Panc1 (cell line): ENCODE results near the gene CCDC86.

ENCODE experiments used
- SIN3A ChIP-seq: IDR thresholded peaks from 2 replicates; pipeline ENCODE4 v1.6.1; 2012; ENCODE audit warnings: low read depth, mild to moderate bottlenecking, low read length, moderate library complexity, borderline replicate concordance; ENCODE audit not compliant: insufficient read depth
- TF ChIP-seq, protein P1 (sequence below): fragments of 450-650 bp; IDR thresholded peaks from 2 replicates; pipeline ENCODE4 v1.5.1; 2017; ENCODE audit warnings: mild to moderate bottlenecking

DNA sequence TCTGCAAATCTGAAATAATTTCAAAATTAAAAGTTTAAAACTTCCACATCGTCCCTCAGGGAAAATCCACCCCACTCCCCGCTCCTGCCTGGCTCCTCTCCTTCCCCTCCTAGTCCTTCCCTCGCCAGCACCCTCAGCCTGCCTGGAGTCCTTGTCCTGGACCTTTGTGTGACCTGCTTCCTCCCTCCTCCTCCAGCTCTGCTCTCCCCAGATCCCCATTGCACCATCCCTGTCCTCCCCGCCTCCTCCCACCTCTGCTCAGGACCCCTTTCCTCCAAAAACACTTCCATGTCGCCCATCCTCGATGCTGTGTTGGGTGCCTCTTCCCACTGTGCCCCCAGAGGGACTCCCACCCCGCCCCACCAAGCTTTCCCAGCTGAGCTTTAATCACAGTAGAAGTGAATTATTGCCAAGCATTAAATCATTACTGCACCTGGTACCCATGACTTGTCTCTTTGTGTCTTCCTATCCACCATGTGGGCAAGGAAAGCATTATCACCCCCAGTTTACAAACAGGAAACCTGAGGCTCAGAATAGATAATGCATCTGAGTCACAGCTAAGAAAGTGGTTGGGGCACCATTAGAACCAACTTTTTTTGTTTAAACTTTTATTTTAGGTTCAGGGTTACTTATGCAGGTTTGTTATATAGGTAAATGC is 23.1 kb downstream of the CCDC86 start:
- TF ChIP-seq, protein P1, sequence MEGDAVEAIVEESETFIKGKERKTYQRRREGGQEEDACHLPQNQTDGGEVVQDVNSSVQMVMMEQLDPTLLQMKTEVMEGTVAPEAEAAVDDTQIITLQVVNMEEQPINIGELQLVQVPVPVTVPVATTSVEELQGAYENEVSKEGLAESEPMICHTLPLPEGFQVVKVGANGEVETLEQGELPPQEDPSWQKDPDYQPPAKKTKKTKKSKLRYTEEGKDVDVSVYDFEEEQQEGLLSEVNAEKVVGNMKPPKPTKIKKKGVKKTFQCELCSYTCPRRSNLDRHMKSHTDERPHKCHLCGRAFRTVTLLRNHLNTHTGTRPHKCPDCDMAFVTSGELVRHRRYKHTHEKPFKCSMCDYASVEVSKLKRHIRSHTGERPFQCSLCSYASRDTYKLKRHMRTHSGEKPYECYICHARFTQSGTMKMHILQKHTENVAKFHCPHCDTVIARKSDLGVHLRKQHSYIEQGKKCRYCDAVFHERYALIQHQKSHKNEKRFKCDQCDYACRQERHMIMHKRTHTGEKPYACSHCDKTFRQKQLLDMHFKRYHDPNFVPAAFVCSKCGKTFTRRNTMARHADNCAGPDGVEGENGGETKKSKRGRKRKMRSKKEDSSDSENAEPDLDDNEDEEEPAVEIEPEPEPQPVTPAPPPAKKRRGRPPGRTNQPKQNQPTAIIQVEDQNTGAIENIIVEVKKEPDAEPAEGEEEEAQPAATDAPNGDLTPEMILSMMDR, result no peak
- TF ChIP-seq SIN3A, result no peak
